ENCODE data around the gene HOXB6.

Gene HOXB6

DNA sequence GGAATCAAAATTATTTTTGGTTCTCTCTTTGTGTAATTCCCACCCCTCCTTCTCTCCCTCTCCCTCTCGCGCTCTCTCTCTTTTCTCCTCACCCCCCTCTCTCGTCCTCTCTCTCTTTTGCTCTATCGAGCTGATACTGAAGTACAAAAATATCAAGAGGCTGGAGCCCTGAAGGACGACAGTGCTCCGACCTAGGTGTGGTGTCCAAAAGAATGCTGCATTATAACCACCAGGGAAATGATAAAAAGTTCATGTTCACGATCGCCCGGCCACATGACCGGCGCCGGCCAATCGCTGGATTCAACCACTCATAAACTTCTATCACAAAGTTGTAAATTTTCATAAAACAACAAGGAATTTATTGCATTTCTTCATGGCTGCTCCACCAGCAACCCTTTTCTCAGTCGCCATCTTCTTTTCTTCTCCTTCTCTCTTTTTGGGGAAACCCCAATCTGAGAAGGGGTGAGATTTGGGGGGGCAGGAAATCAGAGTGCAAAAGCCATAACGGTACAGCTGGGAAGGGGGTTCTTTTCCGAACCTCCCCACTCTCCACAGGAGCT is at the start of gene HOXB6:
TSS of gene HOXB6 (minus strand) at position 217 of the 560 bp plus-strand sequence. CDS start 6,836 bp downstream, outside the sequence.
- DNase-seq (ENCODE audit: low read depth) = no peak

GRCh38 chr17:48649741-48650140 is 45.0 kb upstream of the HOXB6 start:
- DNase-seq (ENCODE audit: low read depth) = no peak

- DNase-seq (ENCODE audit: low read depth) = no peak
Observed at GRCh38 chr17:48647963-48648245, 43.1 kb upstream of the HOXB6 start.

- DNase-seq (ENCODE audit: low read depth) = no peak
Observed at GRCh38 chr17:48647103-48647962, 42.5 kb upstream of the HOXB6 start.

DNA sequence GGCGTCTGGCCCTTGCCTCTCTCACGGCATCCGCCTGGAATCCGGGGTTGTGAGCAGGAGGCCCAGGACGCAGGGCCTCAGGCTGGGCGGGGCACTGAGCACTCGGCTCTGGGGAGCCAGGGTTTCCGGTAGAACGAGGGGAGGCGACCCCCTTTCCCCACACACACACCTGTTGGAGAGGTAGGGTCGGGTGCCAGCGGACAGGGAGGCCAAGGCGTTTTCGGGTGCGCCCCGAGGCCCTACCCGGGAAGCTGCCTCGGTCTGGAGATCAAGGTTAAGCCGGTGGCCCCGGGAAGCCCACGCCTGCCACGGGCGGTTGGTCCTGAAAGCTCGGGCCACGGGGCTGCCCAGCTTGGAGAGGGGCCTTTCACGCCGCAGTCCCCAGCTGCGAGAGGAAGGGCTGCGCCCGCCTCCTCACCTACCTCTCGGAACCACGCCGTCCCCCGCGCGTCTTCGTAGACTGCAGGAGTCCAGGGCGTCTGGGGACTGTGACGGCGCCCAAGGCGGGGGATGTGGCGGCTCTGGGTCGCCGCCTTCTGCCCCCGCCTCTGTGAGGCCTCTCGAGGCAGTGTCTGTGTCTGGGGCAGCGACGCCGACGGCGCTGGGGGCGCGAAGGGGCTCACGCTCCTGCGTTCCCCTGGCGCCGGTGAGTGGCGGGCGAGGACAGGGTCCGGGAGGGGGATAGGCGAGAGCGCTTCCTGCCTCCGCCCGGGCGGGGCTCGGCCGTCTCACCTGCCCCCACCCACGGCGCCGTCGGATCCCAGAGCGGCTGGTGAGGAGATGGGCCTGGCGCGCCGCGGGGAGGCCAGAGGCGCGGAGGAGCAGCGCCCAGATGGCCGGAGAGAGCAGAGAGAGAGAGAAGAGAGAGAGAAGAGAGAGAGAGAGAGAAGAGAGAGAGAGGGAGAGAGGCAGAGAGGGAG is 41.7 kb upstream of the HOXB6 start:
- no peak for DNase-seq (ENCODE audit: low read depth)

DNA sequence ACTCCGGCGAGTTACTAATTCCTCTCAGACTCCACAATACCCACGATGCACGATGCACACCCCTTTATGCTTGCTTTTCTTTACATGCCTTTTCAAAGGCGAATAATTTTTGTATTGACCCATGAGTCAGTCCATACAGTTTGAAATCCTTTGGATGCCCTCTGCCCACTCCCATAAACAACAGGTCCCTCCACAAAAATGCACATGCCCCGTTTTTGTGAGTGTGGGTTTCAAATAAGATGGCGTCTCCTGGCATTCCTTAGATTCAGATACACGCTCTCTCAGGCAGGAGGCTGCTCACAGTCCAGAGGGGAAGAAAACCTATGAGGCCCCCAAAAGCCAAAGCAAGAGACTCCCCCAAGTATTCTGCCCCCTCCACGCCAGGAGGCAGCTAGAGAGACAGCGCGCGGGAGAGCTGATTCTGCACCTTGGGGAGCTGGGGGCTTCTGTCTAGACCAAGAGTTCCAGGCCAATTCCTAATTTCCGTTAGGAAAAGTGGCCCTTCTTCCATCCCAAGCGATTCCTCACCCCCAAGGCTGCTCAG is 40.9 kb upstream of the HOXB6 start:
- no peak for DNase-seq (ENCODE audit: low read depth)

DNA sequence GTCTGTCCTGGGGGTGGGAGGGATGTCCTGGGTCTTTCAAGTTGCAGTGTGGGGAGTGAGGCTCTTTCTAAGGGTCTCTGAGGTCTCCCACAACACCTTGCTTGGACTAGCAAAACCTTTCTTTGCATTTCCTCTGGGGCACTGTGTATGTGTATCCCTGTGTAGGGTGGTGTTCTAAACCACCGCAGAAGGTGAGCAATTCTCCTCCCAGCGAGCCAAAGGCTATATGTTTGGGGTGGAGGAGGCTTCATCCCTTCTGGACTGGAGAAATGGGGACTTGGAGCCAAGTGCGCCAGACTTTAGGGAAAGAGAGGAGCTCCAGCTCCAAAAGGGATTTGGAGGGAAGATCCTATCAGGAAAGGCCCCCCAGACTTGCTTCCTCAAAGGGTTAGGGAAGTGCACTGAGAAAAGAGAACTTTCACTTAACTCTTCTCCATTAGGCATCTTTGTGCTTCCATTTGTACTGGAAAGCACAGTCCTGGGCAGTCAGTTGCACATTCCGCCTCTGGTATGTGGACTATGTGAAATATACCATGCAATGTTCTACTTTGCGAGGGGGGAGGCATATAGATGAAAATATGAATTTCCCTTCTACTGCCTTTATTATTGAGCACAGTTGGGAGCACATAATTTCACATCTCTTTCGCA is 40.2 kb upstream of the HOXB6 start:
- no peak for DNase-seq (ENCODE audit: low read depth)

GRCh38 chr17:48644159-48644558 is 39.4 kb upstream of the HOXB6 start:
- DNase-seq (ENCODE audit: low read depth) = no peak

DNA sequence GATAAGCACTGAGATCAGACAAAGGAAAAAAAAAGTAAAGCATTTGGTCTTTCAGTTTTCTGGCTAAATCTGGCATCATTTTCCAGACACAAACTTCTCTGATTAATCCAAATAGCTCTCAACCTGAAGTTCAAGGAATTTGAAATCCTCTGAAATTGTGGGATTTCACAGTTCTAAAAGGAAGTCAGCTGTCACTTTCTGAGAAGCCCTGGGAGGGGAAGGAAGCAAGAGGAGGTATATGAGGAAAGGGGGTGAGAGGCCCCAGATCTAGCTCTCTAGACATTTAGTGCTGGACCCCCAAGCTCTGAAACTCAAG is 38.9 kb upstream of the HOXB6 start:
- DNase-seq (ENCODE audit: low read depth) = no peak

DNA sequence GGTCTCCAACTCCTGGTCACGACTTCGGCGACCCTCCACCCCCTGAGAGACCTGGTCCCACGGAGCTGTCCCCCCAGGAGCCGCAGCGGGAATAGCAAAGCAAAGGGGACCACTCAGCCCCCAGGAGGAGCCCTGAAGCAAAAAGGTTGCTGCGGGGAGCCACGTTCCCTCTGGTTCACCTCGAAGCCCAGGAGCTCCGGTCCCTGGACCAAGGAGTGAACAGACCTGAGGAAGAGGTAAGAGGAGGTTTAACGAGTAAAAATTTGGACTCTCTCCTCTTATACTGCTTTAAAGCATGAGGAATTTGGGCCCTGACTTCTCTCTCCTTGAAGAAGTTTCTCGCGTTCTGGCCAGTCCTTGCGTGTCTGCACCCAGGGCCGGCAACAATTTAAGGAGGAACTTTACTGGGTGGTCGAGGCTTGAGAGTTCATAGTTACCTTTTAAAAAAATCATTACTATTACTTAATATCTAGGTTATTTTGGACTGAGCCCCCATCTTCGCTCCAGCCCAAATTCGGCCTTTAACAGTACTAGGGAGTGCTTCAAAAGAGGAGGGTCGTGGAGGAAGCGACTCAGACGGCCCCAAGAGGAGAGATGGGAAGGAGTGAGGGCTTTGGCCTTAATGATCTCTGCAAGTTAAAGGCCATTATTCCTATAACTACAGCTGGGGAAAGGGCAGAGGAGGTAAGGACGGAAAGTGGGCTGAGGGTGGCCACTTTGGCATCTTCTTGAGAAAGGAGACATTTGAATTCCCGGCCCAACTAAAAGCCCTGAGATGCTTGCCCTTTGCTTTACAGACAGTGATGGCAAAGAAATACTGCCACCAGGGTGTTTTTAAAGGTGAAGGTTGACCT is 38.3 kb upstream of the HOXB6 start:
- no peak for DNase-seq (ENCODE audit: low read depth)

DNA sequence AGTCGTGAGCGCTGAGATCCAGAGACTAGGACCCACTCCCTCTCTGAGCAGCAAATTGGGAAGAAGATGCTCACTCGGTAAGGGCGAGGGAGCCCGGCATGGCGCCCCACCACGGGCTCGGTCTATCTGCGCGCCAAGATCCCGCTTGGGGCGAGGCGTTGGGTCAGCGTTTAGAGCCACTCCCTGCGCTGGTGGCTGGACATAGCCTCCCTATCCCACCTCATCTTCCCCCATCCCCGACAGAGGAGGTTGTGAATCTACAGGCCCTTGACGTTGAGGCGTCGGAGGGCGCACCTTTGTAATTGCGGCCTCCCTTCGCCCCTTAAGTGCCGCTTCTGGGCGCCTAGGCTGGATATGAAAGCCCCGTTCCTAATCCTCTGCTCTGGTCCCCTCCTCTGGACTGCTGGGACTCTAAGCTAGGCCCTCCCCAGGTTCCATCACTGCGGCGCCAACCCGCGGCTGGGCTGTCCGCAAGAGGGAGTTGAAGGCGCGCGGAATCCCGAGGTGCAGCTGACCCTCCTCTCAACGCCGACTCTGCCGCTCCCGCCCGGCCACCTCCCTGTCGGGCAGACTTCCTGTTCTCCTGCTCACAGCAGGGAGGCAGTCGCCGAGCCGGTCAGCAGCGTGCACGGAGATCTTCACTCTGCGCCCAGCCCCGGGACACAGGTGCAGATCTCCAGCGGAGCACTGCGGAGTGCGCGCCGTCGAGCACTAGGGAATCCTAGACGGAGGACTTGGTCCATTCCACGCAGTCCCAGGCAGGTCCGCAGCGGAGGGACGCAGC is 37.5 kb upstream of the HOXB6 start:
- DNase-seq (ENCODE audit: low read depth) = no peak

- no peak for DNase-seq (ENCODE audit: low read depth)
Observed at GRCh38 chr17:48641541-48642058, 36.8 kb upstream of the HOXB6 start.

- DNase-seq (ENCODE audit: low read depth) = no peak
Observed at GRCh38 chr17:48640858-48641180, 36.0 kb upstream of the HOXB6 start.

DNA sequence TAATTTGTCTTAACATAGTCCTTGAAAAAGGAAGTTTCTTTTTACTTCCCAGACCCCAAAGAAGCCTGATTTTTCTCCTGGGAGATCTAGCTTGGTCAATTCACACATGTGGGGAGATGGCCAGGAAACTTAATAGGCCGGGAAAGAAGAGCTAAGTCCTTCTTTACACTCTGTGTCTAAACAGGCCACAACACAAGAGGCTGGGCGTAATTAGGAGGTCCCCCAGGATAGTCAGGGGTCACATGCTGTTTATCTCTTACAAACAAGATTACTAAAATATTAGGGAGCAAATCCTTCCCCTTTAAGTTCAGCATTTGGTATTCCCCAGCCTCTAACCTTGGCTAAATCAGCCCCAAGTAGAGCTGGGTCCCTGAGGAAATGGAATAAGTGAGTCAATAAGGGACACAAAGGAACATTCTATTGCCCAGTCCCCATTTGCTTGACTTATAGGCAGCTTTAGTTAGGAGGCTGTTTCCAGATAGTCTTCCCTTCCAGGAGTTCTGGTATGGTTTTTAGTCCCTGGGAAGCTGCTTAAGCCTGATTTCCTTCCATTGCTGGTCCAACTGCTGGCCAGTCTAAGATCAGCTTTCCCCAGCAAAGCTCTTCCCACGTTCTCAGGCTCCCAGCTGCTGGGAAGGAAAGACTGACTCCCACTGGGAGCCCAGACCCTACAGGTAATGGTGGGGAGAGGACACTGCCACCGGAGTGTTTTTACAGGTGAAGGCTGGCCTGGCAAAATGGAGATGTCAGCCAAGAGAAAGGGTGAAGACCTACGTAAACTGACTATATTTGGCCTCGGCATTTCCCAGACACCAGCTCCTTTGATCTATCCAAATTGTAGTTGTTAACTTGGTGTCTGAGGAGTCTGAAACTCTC is 35.4 kb upstream of the HOXB6 start:
- no peak for DNase-seq (ENCODE audit: low read depth)

DNA sequence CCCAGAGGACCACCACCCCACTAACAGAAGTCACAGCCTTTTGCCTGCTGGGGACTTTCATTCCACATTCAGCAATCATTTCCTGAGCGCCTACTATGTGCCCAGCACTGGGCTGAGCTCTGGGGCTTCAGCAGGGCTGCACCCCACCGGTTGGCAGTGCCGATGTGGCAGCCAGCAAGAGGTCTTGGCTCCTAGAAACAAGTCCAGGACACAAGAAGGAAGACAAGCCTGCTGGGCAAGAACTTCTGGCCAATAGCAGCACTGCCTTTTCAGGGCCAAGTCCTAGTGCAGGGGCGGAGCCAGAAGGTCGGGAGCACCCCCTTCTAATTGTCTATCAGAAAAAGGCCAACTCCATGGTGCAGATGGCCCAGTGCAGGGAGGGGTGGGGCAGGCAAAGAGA is 34.4 kb upstream of the HOXB6 start:
- no peak for DNase-seq (ENCODE audit: low read depth)

- DNase-seq (ENCODE audit: low read depth) = no peak
Observed at GRCh38 chr17:48637323-48638260, 32.8 kb upstream of the HOXB6 start.

DNA sequence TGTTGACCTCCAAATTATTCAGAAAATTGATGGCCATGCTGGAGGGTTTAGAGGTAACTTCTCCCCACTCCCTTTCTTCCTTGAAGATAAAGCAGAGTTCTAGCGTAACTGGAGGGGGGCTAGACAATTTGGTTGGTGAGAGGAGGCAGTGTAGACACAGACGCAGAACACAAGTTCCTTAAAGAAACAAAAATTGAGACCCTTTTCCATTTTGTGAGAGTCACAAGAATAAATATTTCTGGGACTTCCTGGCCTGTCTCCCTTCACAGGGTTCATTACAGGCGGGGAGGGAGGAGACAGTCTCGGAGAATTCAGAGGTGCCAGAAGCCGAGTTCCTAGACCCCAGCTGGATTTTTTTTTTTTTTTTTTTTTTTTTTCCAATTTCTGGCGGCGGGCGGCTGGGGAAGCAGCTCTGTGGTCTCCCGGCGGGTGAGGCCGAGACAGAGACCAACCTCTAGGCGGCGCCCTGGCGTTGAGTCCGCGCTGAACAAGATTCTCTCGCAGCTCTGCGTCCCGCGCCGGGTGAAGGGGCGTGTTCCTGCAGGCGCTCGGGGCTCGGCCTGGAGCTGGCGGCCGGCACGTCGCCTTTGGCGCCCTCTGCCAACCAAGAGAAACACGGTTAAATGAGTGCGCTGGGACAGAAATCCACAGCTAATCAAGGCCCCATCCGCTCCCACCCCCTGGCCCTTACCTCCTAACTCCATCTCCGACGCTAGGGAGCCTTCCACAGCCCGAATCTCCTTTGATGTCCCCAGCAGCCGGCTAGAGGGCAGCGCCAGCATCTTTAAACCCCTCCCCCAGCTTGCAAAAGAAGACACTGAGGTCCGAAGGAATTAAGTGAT is 31.6 kb upstream of the HOXB6 start:
- DNase-seq (ENCODE audit: low read depth) = no peak

Data from stimulated activated CD4-positive, alpha-beta T cell treated with anti-CD3 and anti-CD28 coated beads, Interleukin-2, amount 100 ng/mL, for 4 hours (primary cell).